Loucy (cell line): Measurements from ENCODE around the gene MDM4.

Experiments
- EZH2phosphoT487 ChIP-seq: fragments of 200-600 bp; IDR thresholded peaks from 2 replicates; pipeline ENCODE4 v1.6.1; 2018; ENCODE audit warnings: antibody characterized with exemption, mild to moderate bottlenecking, moderate library complexity, borderline replicate concordance
- TF ChIP-seq, protein P1 (sequence below): fragments of 200-600 bp; sonication (generic); conservative IDR thresholded peaks from 2 replicates; pipeline ENCODE4 v1.5.1; 2014; ENCODE audit warnings: mild to moderate bottlenecking, antibody characterized with exemption, low read length

DNA sequence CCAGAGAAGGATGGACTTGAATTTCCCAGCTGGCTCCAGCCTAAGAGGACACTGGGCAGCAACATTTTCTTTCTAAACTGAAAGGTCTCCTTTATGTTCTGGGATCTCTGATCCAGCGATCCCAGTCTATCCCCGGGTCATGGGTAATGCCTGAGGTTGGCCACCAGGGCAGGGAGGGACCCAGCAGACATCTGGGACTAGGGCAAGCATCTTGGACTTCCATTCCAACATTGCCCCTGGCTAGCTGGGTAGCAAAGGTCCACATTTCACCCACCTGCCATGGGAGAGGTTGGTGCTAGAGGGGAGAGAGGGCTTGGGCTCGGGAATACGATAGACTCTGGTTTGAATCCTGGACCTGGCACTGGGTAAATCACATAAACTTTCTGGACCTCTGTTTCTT, 84.8 kb downstream of the MDM4 start:
- TF ChIP-seq, protein P1, sequence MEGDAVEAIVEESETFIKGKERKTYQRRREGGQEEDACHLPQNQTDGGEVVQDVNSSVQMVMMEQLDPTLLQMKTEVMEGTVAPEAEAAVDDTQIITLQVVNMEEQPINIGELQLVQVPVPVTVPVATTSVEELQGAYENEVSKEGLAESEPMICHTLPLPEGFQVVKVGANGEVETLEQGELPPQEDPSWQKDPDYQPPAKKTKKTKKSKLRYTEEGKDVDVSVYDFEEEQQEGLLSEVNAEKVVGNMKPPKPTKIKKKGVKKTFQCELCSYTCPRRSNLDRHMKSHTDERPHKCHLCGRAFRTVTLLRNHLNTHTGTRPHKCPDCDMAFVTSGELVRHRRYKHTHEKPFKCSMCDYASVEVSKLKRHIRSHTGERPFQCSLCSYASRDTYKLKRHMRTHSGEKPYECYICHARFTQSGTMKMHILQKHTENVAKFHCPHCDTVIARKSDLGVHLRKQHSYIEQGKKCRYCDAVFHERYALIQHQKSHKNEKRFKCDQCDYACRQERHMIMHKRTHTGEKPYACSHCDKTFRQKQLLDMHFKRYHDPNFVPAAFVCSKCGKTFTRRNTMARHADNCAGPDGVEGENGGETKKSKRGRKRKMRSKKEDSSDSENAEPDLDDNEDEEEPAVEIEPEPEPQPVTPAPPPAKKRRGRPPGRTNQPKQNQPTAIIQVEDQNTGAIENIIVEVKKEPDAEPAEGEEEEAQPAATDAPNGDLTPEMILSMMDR: 0 out of 2 replicates have a peak, but pooled peaks have one; percentile 13
- no peak for TF ChIP-seq EZH2phosphoT487
